HEK293T (cell line): Measurements from ENCODE around the gene SLC7A14.

Experiments
- CTCF ChIA-PET: fragments of 350-600 bp; formaldehyde crosslinking; extraction: SDS; loops from one replicate; lab custom pipeline; 2021; ENCODE audit warnings: antibody characterized with exemption, inconsistent platforms; lab: Yijun Ruan, JAX
- POLR2A ChIA-PET: fragments of 350-600 bp; formaldehyde crosslinking; extraction: SDS; loops from one replicate; lab custom pipeline; 2020; ENCODE audit warnings: antibody characterized with exemption, inconsistent platforms; lab: Yijun Ruan, JAX
- DNase-seq: peaks from one replicate; pipeline ENCODE4 v3.0.0; 2012; ENCODE audit warnings: mixed read lengths; ENCODE audit errors: extremely low spot score
- ARNT ChIP-seq: fragments of 450-650 bp; IDR thresholded peaks from 2 replicates; pipeline ENCODE4 v1.6.1; 2017; ENCODE audit warnings: mild to moderate bottlenecking
- BHLHE40 ChIP-seq: fragments of 450-650 bp; IDR thresholded peaks from 2 replicates; pipeline ENCODE4 v1.6.1; 2016; ENCODE audit warnings: mild to moderate bottlenecking, moderate library complexity, borderline replicate concordance
- CTBP1 ChIP-seq: fragments of 450-650 bp; IDR thresholded peaks from 2 replicates; pipeline ENCODE4 v1.6.1; 2016; ENCODE audit warnings: borderline replicate concordance
- ELF4 ChIP-seq: fragments of 450-650 bp; IDR thresholded peaks from 2 replicates; pipeline ENCODE4 v1.6.1; 2017; ENCODE audit warnings: antibody characterized with exemption
- FOXA1 ChIP-seq: fragments of 450-650 bp; IDR thresholded peaks from 2 replicates; pipeline ENCODE4 v1.6.1; 2016; ENCODE audit warnings: mild to moderate bottlenecking
- FOXK2 ChIP-seq: fragments of 450-650 bp; IDR thresholded peaks from 2 replicates; pipeline ENCODE4 v1.6.1; 2016; ENCODE audit warnings: mild to moderate bottlenecking
- FOXM1 ChIP-seq: fragments of 450-650 bp; IDR thresholded peaks from 2 replicates; pipeline ENCODE4 v1.6.1; 2017; ENCODE audit warnings: mild to moderate bottlenecking, borderline replicate concordance
- HDGF ChIP-seq: fragments of 450-650 bp; IDR thresholded peaks from 2 replicates; pipeline ENCODE4 v1.6.1; 2017; ENCODE audit warnings: antibody characterized with exemption, borderline replicate concordance
- L3MBTL2 ChIP-seq: fragments of 450-650 bp; conservative IDR thresholded peaks from 2 replicates; pipeline ENCODE4 v1.6.1; 2016; ENCODE audit warnings: mild to moderate bottlenecking
- LEF1 ChIP-seq: fragments of 450-650 bp; IDR thresholded peaks from 2 replicates; pipeline ENCODE4 v1.6.1; 2017; ENCODE audit warnings: mild to moderate bottlenecking, borderline replicate concordance
- NFRKB ChIP-seq: fragments of 450-650 bp; IDR thresholded peaks from 2 replicates; pipeline ENCODE4 v1.6.1; 2016; ENCODE audit warnings: mild to moderate bottlenecking, moderate library complexity
- SP1 ChIP-seq: fragments of 450-650 bp; IDR thresholded peaks from 2 replicates; pipeline ENCODE4 v1.6.1; 2017
- SUZ12 ChIP-seq: fragments of 450-650 bp; IDR thresholded peaks from 2 replicates; pipeline ENCODE4 v1.6.1; 2016; ENCODE audit warnings: mild to moderate bottlenecking
- TARDBP ChIP-seq: fragments of 450-650 bp; IDR thresholded peaks from 2 replicates; pipeline ENCODE4 v1.6.1; 2016
- ZNF384 ChIP-seq: fragments of 450-650 bp; IDR thresholded peaks from 2 replicates; pipeline ENCODE4 v1.6.1; 2016
- TF ChIP-seq, protein P1 (sequence below): fragments of 450-650 bp; IDR thresholded peaks from 2 replicates; pipeline ENCODE4 v1.6.1; 2016

The SLC7A14 gene

DNA sequence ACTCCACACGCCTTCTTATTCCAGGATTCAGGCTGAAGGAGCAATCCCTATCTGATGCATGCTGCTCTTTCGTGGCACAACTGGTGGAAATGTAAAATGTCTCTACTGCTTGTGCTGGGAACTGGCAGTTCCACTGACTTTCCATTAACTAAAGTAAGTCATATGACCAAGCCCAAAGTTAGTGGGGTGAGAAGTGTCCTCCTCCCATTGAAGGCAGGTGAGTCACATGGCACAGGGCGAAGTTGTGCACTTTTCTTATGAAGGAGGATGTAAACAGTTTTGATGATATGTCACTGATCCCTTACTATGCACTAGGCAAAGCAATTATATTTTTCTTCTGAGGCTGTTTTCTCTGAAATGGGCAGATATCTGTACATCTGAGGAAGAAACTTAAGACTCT, 51.6 kb downstream of the SLC7A14 start:
- CTCF ChIA-PET, result no interaction called here
- POLR2A ChIA-PET, result no interaction called here
- DNase-seq, result no peak
- no peak for TF ChIP-seq ELF4
- no peak for TF ChIP-seq ZNF384
- TF ChIP-seq HDGF, result no peak
- no peak for TF ChIP-seq FOXA1
- no peak for TF ChIP-seq FOXM1
- TF ChIP-seq, protein P1, sequence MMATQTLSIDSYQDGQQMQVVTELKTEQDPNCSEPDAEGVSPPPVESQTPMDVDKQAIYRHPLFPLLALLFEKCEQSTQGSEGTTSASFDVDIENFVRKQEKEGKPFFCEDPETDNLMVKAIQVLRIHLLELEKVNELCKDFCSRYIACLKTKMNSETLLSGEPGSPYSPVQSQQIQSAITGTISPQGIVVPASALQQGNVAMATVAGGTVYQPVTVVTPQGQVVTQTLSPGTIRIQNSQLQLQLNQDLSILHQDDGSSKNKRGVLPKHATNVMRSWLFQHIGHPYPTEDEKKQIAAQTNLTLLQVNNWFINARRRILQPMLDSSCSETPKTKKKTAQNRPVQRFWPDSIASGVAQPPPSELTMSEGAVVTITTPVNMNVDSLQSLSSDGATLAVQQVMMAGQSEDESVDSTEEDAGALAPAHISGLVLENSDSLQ, result no peak
- TF ChIP-seq SUZ12, result no peak
- no peak for TF ChIP-seq FOXK2
- TF ChIP-seq BHLHE40, result no peak
- no peak for TF ChIP-seq LEF1
- no peak for TF ChIP-seq SP1
- TF ChIP-seq ARNT, result no peak
- no peak for TF ChIP-seq CTBP1
- TF ChIP-seq NFRKB, result no peak
- no peak for TF ChIP-seq L3MBTL2
- no peak for TF ChIP-seq TARDBP

DNA sequence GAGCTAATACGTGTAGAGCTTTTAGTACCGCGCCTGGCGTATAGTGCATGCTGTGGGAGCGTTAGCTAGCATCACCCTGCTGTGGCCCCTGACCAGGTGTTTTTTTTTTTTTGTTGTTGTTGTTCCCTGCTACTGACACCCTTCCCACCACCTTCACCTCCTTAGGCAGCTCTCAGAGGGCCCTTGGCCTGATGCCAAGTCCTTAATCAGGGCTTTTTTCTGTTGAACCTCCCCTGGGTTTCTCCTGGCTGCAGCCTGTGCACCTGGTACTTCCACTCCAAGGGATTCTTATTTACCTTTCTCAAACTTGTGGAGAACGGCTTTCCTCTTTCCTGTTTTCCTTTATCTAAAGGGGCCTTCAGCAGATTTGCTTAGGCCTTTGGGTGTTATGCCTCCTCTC, 53.3 kb downstream of the SLC7A14 start:
- POLR2A ChIA-PET, result no interaction called here
- TF ChIP-seq CTBP1 (no peak), NFRKB (no peak), BHLHE40 (no peak), SP1 (no peak), HDGF (no peak), TARDBP (no peak), ELF4 (no peak), L3MBTL2 (no peak), FOXA1 (no peak), FOXK2 (no peak), FOXM1 (no peak), ZNF384 (no peak), LEF1 (no peak), SUZ12 (no peak), ARNT (no peak)
- TF ChIP-seq, protein P1, result no peak
- DNase-seq, result no peak
- CTCF ChIA-PET, result no interaction called here

DNA sequence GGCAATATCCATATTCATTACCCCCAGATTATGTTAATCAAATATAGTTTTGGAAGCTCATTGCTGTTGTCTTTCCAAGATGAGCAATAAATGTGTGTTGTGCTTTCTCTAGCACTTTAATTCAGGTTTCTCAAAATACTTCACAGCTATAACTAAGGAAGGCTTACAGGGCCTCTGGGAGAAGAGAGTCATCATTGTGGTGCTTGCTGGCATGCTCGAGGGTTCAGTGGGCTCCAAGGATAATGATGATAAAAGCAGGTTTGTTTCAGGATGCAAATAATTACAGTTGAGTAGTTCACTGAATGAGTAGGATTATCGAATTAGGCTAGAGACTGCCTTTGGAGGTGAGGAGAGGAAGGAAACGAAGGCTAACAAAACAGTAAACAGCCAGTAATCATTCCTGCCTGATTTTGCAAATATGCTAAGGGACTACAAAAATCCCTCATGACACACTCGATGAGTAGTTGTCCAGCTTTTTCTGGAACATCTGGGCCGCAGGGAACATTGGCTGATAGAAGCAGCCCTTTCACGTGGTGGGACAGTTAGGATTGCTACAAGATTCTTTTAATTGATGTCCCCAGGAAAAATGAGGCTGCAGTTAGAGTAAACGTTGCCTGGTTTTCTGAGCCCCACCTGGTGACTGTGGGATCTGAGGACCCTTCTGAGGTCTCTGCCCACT, 54.1 kb downstream of the SLC7A14 start:
- no peak for TF ChIP-seq SUZ12
- no peak for TF ChIP-seq ARNT
- no peak for TF ChIP-seq SP1
- no peak for TF ChIP-seq FOXM1
- no peak for TF ChIP-seq ELF4
- TF ChIP-seq CTBP1, result no peak
- TF ChIP-seq ZNF384, result no peak
- no peak for TF ChIP-seq FOXK2
- CTCF ChIA-PET, result no interaction called here
- POLR2A ChIA-PET, result no interaction called here
- no peak for DNase-seq

DNA sequence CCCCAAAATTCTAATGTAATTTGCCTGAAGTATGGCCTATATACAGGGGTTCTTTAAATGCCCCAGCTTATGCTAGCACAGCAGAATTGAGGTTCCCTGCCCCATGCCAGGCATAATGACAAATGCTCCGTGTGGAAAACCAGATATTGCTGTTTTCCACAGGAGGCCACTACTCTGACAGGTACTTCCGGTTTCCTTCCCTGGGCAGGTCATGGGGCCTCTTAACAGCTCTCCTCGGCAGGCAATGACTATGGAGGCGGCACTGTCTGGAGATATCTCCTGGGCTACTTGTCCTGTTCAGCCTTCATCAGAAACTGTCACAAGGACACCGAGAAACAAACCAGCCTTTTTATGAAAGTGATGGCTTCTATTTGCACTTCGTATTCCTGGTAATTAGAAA, 54.8 kb downstream of the SLC7A14 start:
- ChIA-PET CTCF (no interaction called here), POLR2A (no interaction called here)
- no peak for DNase-seq
- TF ChIP-seq FOXA1, result no peak
- no peak for TF ChIP-seq BHLHE40
- TF ChIP-seq, protein P1, result no peak
- TF ChIP-seq L3MBTL2, result no peak
- no peak for TF ChIP-seq ARNT
- no peak for TF ChIP-seq ELF4
- TF ChIP-seq LEF1, result no peak
- no peak for TF ChIP-seq SP1
- no peak for TF ChIP-seq FOXM1
- TF ChIP-seq SUZ12, result no peak
- no peak for TF ChIP-seq TARDBP
- TF ChIP-seq CTBP1, result no peak
- TF ChIP-seq NFRKB, result no peak
- TF ChIP-seq FOXK2, result no peak
- no peak for TF ChIP-seq HDGF
- no peak for TF ChIP-seq ZNF384

DNA sequence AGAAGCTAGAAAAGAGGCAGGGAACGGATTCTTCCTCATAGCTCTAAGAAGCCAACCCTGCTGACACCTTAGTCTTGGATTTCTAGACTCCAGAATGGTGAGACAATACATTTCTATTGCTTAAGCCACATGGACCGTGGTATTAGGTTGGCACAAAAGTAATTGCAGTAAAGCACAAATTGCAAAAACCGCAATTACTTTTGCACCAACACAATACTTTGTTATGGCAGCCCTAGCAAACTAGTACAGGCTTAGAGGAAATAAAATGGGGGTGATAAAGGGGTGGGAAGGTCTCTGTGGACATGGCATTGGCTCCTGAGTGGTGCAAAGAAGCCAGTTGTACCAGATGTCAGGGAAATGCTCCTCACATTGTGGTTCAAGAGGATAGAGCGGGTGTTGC, 56.0 kb downstream of the SLC7A14 start:
- TF ChIP-seq FOXK2 (no peak), ELF4 (peak; percentile 74), TARDBP (no peak), SUZ12 (no peak), FOXA1 (no peak)
- ChIA-PET CTCF (no interaction called here), POLR2A (no interaction called here)
- DNase-seq, result no peak

DNA sequence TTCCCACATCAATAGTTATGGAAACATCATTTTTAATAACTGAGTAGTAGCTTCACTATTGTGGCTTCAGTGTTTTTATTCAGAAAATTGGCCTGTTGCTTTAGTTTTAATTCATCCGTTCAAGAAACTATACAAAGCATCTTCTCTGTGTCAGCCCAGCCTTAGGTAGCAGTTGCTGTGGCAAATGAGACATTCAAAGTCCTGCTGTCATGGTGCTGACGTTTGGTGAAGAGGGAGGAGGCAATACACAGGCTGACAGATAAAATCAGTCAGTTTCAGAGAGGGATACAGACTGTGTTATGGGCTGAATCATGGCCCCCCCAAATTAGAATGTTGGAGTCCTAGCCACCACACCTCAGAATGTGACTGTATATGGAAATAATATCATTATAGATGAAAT, 56.5 kb downstream of the SLC7A14 start:
- ChIA-PET POLR2A (no interaction called here), CTCF (no interaction called here)

More for the DNA sequence above, 56.5 kb downstream of the SLC7A14 start:
- TF ChIP-seq FOXK2 (no peak), HDGF (no peak), ARNT (no peak), SUZ12 (no peak), NFRKB (no peak), SP1 (no peak), LEF1 (no peak), ELF4 (no peak)
- no peak for DNase-seq
